Measurements from ENCODE around the gene XK.

DNA sequence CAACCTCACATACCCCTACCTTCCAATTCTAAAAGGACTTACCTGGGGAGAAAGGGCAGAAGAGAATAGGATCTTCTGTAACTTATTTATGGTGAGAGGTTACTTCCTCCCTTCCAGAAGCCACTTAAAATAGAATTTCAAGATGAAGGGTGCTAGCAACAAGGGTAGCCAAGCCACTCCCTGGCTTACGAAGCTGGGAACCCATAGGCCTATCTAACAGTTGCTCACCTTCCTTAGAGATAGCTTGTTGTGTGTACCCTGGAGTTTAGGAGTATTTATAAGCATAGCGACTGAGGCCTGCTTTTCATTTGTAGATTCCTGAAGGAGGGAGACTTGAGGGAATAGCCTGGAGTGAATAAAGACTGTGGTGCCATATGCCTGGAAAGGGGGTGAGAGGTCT lies 28.9 kb downstream of the XK start:
- TF ChIP-seq CTCF (IDR thresholded peaks at IDR 0.05) (no peak), POLR2AphosphoS5 (IDR thresholded peaks at IDR 0.05) (no peak), POLR2A (IDR thresholded peaks at IDR 0.05) (no peak)
